ENCODE data around the gene CHN2. TPM values are rescaled to one million over a fixed set of nuclear protein-coding genes. Genes with fewer than 3 reads are reported as not detected.

The CHN2 gene
- total RNA-seq, 1 experiment from 2014 or later: 5.0 TPM

DNA sequence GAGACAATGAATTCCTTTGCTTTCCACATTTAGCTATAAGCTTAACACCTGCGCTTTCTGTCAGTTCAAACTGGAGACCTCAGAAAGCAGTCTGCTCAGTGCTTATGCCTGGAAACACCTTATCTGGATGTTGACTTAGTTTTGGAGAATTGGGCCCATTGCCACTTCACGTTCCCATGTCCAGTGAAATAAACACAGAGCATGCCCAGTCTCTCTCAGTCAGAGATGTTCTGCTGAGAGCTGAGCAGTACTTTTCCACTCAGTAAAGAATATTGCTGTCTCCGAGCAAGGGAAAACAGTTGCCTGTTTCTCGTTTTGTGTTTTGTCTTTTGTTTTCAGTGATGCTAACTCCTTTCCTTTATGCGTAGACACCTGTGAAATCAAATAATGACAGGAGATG lies 285.9 kb downstream of the CHN2 start:
- H3K27ac Mint-ChIP-seq: no peak overlapping the region
- TF ChIP-seq, protein P1, sequence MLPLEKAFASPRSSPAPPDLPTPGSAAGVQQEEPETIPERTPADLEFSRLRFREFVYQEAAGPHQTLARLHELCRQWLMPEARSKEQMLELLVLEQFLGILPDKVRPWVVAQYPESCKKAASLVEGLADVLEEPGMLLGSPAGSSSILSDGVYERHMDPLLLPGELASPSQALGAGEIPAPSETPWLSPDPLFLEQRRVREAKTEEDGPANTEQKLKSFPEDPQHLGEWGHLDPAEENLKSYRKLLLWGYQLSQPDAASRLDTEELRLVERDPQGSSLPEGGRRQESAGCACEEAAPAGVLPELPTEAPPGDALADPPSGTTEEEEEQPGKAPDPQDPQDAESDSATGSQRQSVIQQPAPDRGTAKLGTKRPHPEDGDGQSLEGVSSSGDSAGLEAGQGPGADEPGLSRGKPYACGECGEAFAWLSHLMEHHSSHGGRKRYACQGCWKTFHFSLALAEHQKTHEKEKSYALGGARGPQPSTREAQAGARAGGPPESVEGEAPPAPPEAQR (CRISPR knock-in tag; IDR thresholded peaks at IDR 0.05): no peak
- TF ChIP-seq ZNF317 (CRISPR knock-in tag; IDR thresholded peaks at IDR 0.05; ENCODE audit: borderline replicate concordance, low read depth) (no peak), JUN (CRISPR knock-in tag; IDR thresholded peaks at IDR 0.05) (no peak), CBFB (CRISPR knock-in tag; IDR thresholded peaks at IDR 0.05; ENCODE audit: low read depth) (no peak), ZNF219 (CRISPR knock-in tag; IDR thresholded peaks at IDR 0.05; ENCODE audit: borderline replicate concordance) (no peak), NFE2L1 (CRISPR knock-in tag; IDR thresholded peaks at IDR 0.05) (no peak), ZNF396 (CRISPR knock-in tag; IDR thresholded peaks at IDR 0.05; ENCODE audit: borderline replicate concordance) (no peak)
- TF ChIP-seq, protein P2, sequence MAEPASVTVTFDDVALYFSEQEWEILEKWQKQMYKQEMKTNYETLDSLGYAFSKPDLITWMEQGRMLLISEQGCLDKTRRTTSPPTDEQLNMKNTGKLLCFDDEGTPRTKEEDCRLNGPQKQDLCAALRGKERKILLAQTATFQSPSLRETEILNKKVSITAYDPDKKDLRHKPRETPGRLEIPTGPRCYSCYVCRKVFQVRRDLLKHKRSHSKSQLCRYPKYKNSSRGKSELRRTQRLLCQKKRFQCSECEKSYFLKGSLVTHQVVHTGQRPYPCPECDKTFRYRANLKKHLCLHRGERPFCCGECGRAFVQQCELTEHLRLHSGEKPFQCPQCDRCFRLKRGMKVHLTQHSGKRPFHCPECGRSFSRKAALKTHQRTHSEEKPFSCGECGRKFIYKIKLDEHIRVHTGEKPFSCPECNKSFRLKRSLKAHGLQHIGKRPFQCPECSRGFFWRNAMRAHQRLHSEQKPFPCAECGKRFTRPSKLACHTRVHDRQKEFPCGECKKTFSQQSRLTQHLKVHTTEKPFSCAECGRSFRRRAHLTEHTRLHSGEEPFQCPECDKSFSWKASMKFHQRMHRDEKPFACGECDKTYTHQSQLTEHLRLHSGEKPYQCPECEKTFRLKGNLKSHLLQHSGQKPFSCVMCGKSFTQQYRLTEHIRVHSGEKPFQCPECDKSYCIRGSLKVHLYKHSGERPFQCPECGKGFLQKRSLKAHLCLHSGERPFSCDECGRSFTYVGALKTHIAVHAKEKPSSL (CRISPR knock-in tag; conservative IDR thresholded peaks at IDR 0.05): no peak
- TF ChIP-seq, protein P3, sequence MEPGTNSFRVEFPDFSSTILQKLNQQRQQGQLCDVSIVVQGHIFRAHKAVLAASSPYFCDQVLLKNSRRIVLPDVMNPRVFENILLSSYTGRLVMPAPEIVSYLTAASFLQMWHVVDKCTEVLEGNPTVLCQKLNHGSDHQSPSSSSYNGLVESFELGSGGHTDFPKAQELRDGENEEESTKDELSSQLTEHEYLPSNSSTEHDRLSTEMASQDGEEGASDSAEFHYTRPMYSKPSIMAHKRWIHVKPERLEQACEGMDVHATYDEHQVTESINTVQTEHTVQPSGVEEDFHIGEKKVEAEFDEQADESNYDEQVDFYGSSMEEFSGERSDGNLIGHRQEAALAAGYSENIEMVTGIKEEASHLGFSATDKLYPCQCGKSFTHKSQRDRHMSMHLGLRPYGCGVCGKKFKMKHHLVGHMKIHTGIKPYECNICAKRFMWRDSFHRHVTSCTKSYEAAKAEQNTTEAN (CRISPR knock-in tag; IDR thresholded peaks at IDR 0.05): no peak
- POLR2A ChIA-PET: no interaction called here
- no peak overlapping the region for H3K4me3 Mint-ChIP-seq
- ATAC-seq: no peak
- H3K9me3 Mint-ChIP-seq: no peaks in the 10 kb centered on the region
- H3K36me3 Mint-ChIP-seq: no peaks in the 10 kb centered on the region
- peaks cover 17% of the 10 kb centered on the region for H3K4me1 Mint-ChIP-seq
- no peak for DNase-seq (ENCODE audit: low spot score)
- no peaks in the 10 kb centered on the region for H3K27me3 Mint-ChIP-seq (ENCODE audit: low read depth)
- CTCF ChIA-PET: no interaction called here

GRCh38 chr7:29480934-29481651 lies 286.5 kb downstream of the CHN2 start:
- H3K27ac Mint-ChIP-seq: no peak overlapping the region
- H3K4me3 Mint-ChIP-seq: no peak overlapping the region
- ChIA-PET POLR2A (interaction anchor here (0.7 kb wide), 2 partner anchors 142 to 306 kb away, joined by 3 to 6 read pairs; no protein-coding TSS in a partner anchor), CTCF (interaction anchor here (0.7 to 1.2 kb wide), 3 partner anchors 15 to 450 kb away, joined by 3 to 4 read pairs (median 3); no protein-coding TSS in a partner anchor)
- H3K36me3 Mint-ChIP-seq: no peaks in the 10 kb centered on the region
- TF ChIP-seq, protein P4, sequence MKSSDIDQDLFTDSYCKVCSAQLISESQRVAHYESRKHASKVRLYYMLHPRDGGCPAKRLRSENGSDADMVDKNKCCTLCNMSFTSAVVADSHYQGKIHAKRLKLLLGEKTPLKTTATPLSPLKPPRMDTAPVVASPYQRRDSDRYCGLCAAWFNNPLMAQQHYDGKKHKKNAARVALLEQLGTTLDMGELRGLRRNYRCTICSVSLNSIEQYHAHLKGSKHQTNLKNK (CRISPR knock-in tag; IDR thresholded peaks at IDR 0.05): no peak
- no peak for TF ChIP-seq TP53 (CRISPR knock-in tag; IDR thresholded peaks at IDR 0.05)
- TF ChIP-seq HMGA2 (CRISPR knock-in tag; IDR thresholded peaks at IDR 0.05): no peak
- TF ChIP-seq FOXP1 (CRISPR knock-in tag; IDR thresholded peaks at IDR 0.05; ENCODE audit: borderline replicate concordance): no peak
- TF ChIP-seq, protein P5, sequence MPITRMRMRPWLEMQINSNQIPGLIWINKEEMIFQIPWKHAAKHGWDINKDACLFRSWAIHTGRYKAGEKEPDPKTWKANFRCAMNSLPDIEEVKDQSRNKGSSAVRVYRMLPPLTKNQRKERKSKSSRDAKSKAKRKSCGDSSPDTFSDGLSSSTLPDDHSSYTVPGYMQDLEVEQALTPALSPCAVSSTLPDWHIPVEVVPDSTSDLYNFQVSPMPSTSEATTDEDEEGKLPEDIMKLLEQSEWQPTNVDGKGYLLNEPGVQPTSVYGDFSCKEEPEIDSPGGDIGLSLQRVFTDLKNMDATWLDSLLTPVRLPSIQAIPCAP (CRISPR knock-in tag; IDR thresholded peaks at IDR 0.05): no peak
- TF ChIP-seq ZNF317 (CRISPR knock-in tag; IDR thresholded peaks at IDR 0.05; ENCODE audit: borderline replicate concordance, low read depth): no peak
- no peak for TF ChIP-seq NFYB (CRISPR knock-in tag; conservative IDR thresholded peaks at IDR 0.05; ENCODE audit: low read depth)
- no peak for TF ChIP-seq IRF2 (CRISPR knock-in tag; IDR thresholded peaks at IDR 0.05; ENCODE audit: borderline replicate concordance, low read depth)
- no peak for TF ChIP-seq CREB1 (CRISPR knock-in tag; IDR thresholded peaks at IDR 0.05)
- TF ChIP-seq ZNF423 (CRISPR knock-in tag; IDR thresholded peaks at IDR 0.05): no peak
- TF ChIP-seq KAT7 (CRISPR knock-in tag; IDR thresholded peaks at IDR 0.05; ENCODE audit: borderline replicate concordance): no peak
- TF ChIP-seq PREB (CRISPR knock-in tag; IDR thresholded peaks at IDR 0.05; ENCODE audit: borderline replicate concordance): no peak
- no peak for TF ChIP-seq MYBL2 (CRISPR knock-in tag; IDR thresholded peaks at IDR 0.05)
- no peaks in the 10 kb centered on the region for H3K9me3 Mint-ChIP-seq
- no peak for ATAC-seq
- no peak for DNase-seq (ENCODE audit: low spot score)
- H3K4me1 Mint-ChIP-seq: peaks cover 24% of the 10 kb centered on the region
- no peaks in the 10 kb centered on the region for H3K27me3 Mint-ChIP-seq (ENCODE audit: low read depth)

All from WTC11 (cell line).